H1 (cell line): ENCODE data around the gene LYPD4. TPM values are rescaled to one million over a fixed set of nuclear protein-coding genes. Genes with fewer than 3 reads are reported as not detected.

Source experiments
- CHD1 ChIP-seq: IDR thresholded peaks from 2 replicates; pipeline ENCODE4 v1.6.1; 2012; ENCODE audit warnings: low read depth, low read length, improper control_type of control experiment
- POU5F1 ChIP-seq: IDR thresholded peaks from 2 replicates; pipeline ENCODE4 v1.6.1; 2011; ENCODE audit warnings: low read depth, mild to moderate bottlenecking, low read length, moderate library complexity
- polyA plus RNA-seq, 7 experiments: library from polyadenylated mRNA; depleted of rRNA in 3 of 7; stranded (reverse) in 5 of 7; unstranded in 2 of 7; fragments of >200 nt in 5 of 7; fragments of 200-250 nt in 2 of 7; gene quantifications; 1 replicate in 5 of 7; 2 replicates in 1 of 7; 4 replicates in 1 of 7; pipeline versions ENCODE4 v1.2.1 to v1.2.3, GENCODE V29; 2011 to 2013; ENCODE audit warnings: missing spikeins in 2 of 7, mixed read lengths in 2 of 7
- total RNA-seq: library from RNA; stranded (reverse); fragmentation: NEBNext Ultra II Directional; extraction: Animal tissue kit (Norgen Biotek cat#: 25700); gene quantifications from 2 replicates; pipeline ENCODE4 v1.2.1, GENCODE V29; 2021

The LYPD4 gene
- total and polyA plus RNA-seq, 2 of the 8 experiments (the other 6 are each of a cell fraction or from before 2014, with no cell fraction given) = 0.06 TPM; not detected in 1

- TF ChIP-seq POU5F1 = no peak
- no peak for TF ChIP-seq CHD1
Measured at GRCh38 chr19:41811036-41811435, 33.4 kb downstream of the LYPD4 start (continued).
